ENCODE data around the gene CASP7.

CASP7 gene

GRCh38 chr10:113663142-113663541 lies 16.6 kb upstream of the CASP7 start:
- Histone ChIP-seq H3K27me3 (ENCODE audit: low read length) (no peaks in the 10 kb centered on the region), H3K4me3 (ENCODE audit: insufficient read depth, low read length, poor library complexity, severe bottlenecking) (no peak overlapping the region), H3K9me3 (ENCODE audit: insufficient read depth, low read length) (no peaks in the 10 kb centered on the region), H3K4me2 (ENCODE audit: low read depth, low read length, poor library complexity, severe bottlenecking) (no peak overlapping the region), H3K79me2 (ENCODE audit: insufficient read depth, low read length) (no peaks in the 10 kb centered on the region), H3K9ac (ENCODE audit: low read length) (no peak overlapping the region), H3K9me2 (replicated peaks; ENCODE audit: insufficient read depth, low read length) (no peaks in the 10 kb centered on the region), H3K36me3 (ENCODE audit: low read length) (no peaks in the 10 kb centered on the region), H4K20me1 (ENCODE audit: low read depth, low read length) (no peaks in the 10 kb centered on the region), H3F3A (ENCODE audit: insufficient read depth) (no peaks in the 10 kb centered on the region), H3K27ac (ENCODE audit: low read depth, low read length) (no peak overlapping the region), H2AFZ (ENCODE audit: low read depth, low read length, severe bottlenecking) (no peak overlapping the region)
- TF ChIP-seq CTCF (IDR thresholded peaks at IDR 0.05; ENCODE audit: insufficient read depth, low read length, poor library complexity, severe bottlenecking) (no peak), EZH2phosphoT487 (conservative IDR thresholded peaks at IDR 0.05; ENCODE audit: low read length) (no peak)

DNA sequence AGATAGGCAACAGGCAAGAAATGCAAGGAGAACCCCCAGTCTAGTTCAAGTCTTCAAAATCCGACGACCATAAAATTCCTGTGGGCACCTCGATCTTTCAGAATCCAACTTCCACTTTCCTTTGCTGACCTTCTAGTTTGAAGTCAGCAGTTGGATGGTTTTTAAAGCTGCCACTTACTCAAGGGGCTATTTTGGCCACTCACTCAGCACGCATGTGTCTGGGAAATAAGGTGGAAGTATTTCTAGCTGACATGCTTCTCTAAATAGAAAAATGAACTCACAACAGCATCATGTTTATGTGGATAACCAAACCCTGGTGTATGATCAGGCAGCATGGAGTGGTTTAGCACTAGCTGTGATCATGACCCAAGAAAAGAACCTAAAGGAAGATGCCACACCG lies 15.8 kb upstream of the CASP7 start, which contains the start of gene NRAP:
Gene NRAP, minus strand, starts transcription at position 134 of the 400 bp plus-strand sequence. CDS start 159 bp downstream, outside the sequence.
- H3K4me2 ChIP-seq (ENCODE audit: low read depth, low read length, poor library complexity, severe bottlenecking): no peak within 1 kb of the TSS

GRCh38 chr10:113665352-113665751 lies 14.4 kb upstream of the CASP7 start:
- Histone ChIP-seq H3K27me3 (ENCODE audit: low read length) (no peaks in the 10 kb centered on the region), H3K79me2 (ENCODE audit: insufficient read depth, low read length) (no peaks in the 10 kb centered on the region), H4K20me1 (ENCODE audit: low read depth, low read length) (no peaks in the 10 kb centered on the region), H3K9me2 (replicated peaks; ENCODE audit: insufficient read depth, low read length) (no peaks in the 10 kb centered on the region), H3K9me3 (ENCODE audit: insufficient read depth, low read length) (no peaks in the 10 kb centered on the region), H3K4me2 (ENCODE audit: low read depth, low read length, poor library complexity, severe bottlenecking) (no peak overlapping the region), H3K27ac (ENCODE audit: low read depth, low read length) (no peak overlapping the region), H3F3A (ENCODE audit: insufficient read depth) (no peaks in the 10 kb centered on the region), H3K9ac (ENCODE audit: low read length) (no peak overlapping the region), H3K4me3 (ENCODE audit: insufficient read depth, low read length, poor library complexity, severe bottlenecking) (no peak overlapping the region), H3K36me3 (ENCODE audit: low read length) (no peaks in the 10 kb centered on the region), H2AFZ (ENCODE audit: low read depth, low read length, severe bottlenecking) (no peak overlapping the region)
- TF ChIP-seq CTCF (IDR thresholded peaks at IDR 0.05; ENCODE audit: insufficient read depth, low read length, poor library complexity, severe bottlenecking) (no peak), EZH2phosphoT487 (conservative IDR thresholded peaks at IDR 0.05; ENCODE audit: low read length) (no peak)

More for the DNA sequence above, 15.8 kb upstream of the CASP7 start, which contains the start of gene NRAP:
- Histone ChIP-seq H3K79me2 (ENCODE audit: insufficient read depth, low read length) (no peaks in the 10 kb centered on the region), H3K27ac (ENCODE audit: low read depth, low read length) (no peak within 1 kb of the TSS), H3K9me2 (replicated peaks; ENCODE audit: insufficient read depth, low read length) (no peaks in the 10 kb centered on the region), H3K4me3 (ENCODE audit: insufficient read depth, low read length, poor library complexity, severe bottlenecking) (no peak within 1 kb of the TSS), H2AFZ (ENCODE audit: low read depth, low read length, severe bottlenecking) (no peak within 1 kb of the TSS), H3K36me3 (ENCODE audit: low read length) (no peaks in the 10 kb centered on the region), H3K27me3 (ENCODE audit: low read length) (no peaks in the 10 kb centered on the region), H3K9ac (ENCODE audit: low read length) (no peak within 1 kb of the TSS), H3K9me3 (ENCODE audit: insufficient read depth, low read length) (no peaks in the 10 kb centered on the region), H4K20me1 (ENCODE audit: low read depth, low read length) (no peaks in the 10 kb centered on the region), H3F3A (ENCODE audit: insufficient read depth) (no peaks in the 10 kb centered on the region)
- no peak for TF ChIP-seq CTCF (IDR thresholded peaks at IDR 0.05; ENCODE audit: insufficient read depth, low read length, poor library complexity, severe bottlenecking)

Measured in SU-DHL-6 (cell line).